Fibroblast of the conjunctiva (primary cell): ENCODE results near the gene UTP11.

ENCODE experiments used
- DNase-seq: peaks from one replicate; pipeline ENCODE4 v3.0.0-alpha.2; 2010; ENCODE audit warnings: low read depth

UTP11 gene

DNA sequence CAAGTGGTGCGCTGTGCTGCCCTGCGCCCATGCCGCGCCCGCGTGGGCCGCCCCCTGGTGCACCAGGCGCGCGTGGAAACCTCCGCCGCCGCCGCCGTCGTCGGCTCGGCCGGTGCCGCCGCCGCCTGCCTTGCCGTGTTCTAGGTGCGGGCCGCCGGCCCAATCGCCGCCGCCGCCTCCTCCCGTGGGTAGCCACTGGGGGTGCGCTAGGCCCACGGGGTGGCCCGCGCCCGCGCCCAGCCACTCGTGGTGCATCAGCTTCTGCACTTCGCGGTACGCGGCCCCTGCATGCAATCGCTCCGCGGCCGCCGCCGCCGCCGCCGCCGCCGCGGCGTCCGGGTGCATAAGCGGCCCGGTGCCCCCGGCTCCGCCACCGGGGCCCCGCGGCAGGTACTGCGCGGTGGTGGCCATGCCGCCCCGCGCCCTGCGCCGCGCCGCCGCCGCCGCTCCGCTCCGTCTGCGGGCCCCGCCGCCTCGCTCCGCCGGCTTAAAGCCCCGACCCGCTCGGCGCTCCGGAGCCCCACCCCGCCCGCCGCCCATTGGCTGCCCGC, 33.9 kb downstream of the UTP11 start, which contains the start of gene POU3F1:
POU3F1 (minus strand) TSS at position 461 of the 551 bp plus-strand sequence; CDS start at position 411, 50 bp downstream.
- no peak for DNase-seq

DNA sequence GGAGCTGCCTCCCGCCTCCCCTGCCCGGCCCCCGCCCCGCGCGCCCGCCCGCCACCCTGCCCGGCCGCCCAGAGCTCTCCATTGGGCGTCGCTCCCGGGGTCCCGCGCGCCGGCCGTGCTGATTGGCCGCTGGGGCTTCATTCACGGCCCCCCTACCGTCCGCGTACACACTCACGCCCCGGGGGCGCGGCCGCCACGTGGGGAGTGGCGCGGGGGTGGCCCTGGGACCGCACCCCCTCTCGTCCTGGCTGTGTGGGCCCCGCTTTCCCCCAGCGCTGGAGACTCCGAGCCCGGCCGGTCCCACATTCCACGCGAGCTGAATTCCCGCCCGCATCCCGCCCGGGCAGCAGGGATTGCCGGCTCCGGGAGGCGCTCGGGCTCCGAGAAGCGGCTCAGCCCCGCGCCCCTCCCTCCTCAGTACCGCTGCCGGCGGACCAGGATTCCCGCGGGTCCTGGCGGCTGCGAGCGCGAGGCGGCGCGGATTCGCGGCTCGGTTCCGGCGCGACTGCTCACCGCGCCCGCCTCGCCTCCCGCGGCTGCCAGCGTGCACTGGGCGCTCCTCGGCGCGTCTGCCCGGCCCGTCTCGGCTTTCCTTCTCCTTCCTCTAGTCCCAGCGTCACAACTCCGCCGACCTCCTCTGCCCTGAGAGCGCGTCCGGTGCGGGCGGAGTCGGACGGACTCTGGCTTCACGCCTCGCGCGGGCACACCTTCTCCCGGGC, 34.5 kb downstream of the UTP11 start:
- peak; percentile 14 for DNase-seq

DNA sequence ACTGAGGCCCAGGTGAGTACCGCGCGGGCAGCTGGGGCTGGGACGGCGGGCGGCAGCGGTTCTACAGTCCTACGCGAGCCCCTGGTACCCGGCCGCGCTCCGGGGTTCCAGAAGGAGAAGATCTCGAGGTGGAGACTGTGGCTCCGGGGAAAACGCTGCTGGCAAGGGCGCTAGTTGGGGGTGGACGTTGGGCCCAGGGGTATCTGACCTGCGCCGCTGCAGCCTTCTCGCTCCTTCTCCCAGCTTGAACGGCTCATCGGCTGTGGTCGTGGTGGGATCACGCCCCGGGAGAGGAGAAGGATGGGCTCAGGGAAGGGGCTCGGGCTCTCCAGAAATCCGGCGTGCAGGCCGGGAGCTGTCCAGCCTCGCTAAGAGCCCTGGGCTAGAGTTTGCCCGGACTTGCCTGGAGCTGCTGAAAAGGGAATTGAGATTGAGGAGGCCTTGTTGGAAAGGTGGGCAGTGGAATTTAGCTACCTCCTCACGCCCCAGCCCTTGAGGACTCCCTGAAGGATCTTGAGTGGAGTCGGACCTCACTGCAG, 35.1 kb downstream of the UTP11 start:
- DNase-seq: no peak

DNA sequence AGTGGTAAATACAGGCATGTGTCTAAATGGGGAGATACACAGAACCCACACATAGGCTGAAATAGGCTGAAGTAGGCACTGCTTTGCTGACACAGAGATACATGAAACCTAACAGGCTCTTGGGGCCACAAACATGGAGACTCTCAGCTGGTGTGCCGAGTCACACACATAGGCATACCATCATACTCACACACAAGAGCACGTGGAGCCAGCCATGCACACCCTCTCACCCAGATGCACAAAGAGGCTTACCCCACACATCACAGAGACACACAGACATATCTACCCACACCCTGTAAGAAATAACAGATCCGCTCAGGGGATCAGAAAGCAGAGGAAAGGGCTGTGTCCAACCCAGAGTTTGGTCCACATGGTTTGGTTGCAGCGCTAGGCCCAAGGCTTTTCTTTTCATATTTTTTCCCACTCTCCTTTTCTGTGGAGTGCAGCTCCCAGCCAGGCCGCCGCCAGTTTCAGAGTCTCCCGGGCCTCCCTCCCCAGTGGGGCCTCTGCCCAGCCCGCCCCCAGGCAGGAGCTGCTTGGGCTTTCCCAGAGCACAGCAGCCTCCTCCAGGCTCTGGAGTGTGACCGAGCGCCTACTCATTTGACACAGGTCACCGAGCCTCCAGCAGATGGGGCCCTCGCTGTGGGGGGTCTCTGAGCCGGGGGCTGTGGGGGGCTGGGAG, 38.0 kb downstream of the UTP11 start:
- no peak for DNase-seq

GRCh38 chr1:38051079-38051543, 38.6 kb downstream of the UTP11 start:
- no peak for DNase-seq

- DNase-seq: no peak
Measured at GRCh38 chr1:38052750-38053415, 40.3 kb downstream of the UTP11 start.

DNA sequence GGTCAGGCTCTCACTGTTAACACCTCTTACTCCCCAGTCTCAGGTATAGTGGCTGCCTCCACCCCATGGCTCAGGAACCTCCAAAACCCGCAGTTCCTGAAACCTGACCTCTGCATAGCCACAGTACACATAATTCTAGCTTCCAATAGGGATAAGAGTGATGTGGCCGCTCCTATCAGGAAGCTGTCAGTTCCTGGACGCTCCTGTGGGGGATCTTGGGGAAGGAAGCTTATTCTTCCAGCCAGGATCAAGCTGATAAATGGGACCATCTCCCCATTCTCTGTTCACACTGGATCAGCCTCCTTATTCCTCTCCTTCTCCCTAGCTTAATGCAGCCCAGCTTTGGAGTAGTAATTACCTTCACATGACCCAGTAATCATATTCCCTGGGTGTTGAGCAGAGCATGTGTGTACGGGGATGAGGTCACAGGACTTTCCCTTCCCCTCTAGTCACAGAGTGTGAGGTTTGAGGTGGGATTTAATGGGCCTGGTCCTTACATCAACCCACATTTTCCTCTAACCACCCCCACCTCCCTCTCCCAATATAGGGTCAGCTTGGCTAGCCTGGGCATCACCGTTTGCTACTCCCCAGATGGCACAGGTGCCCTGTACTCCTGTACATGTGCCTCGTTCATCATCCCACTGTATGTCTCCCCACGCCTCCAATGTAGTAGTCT, 41.0 kb downstream of the UTP11 start:
- DNase-seq: no peak

DNA sequence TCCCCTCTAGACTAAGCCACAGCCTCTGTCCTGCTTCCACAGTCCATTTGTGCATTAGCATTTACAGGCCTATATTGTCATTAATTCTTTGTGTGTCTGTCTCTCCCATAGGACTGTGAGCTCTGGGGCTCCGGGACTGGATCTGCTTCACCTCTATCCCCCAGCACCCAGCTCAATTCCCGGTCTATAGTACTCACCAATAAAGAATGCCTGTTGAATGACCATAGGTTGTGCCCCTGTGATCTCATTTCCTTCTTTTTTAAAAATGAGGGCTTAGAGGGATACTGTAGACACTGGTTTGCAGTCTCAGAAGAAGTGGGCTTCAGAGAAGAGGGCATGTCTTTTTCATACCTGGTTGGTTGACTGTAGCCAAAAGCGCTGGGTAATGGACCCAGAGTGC, 42.9 kb downstream of the UTP11 start:
- no peak for DNase-seq

GRCh38 chr1:38055965-38056364, 43.4 kb downstream of the UTP11 start:
- DNase-seq: no peak

GRCh38 chr1:38059635-38060250, 47.2 kb downstream of the UTP11 start:
- DNase-seq: no peak

DNA sequence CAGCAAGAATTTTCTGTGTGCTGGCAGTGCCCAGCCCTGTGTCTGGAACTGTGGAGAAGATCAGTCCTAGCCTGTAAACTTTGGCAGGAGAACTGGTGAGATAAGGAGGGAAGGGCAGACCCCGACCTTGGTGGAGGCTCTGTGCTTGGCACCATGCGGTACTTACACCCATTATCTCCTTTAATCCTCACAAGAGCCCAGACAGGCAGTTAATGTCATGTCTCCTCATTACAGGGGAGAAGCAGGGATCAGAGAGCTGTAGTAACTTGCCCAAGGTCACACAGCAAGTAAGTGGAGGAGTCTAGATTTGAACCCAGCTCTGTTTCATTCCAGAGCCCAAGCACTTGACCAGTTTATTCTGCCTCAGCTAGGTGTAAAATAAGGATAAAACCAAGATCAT, 48.0 kb downstream of the UTP11 start:
- DNase-seq: no peak

DNA sequence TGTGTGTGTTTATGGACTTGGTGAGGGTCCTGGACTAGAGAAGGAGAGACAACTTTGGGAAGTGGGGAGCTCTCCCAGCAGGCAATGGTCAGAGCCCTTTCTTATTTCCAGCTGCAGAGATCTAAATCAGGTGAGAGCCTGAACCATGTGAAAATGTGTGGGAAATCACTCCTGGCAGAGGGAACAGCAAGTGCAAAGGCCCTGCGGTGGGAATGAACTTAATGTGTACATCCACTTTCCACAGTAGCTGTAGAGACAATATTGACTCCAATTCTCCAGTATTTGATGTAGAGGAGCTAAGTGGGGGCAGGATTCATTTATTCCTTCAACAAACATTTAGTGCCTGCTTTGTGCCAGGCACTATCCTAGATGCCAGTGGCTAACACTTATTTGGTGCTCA, 48.8 kb downstream of the UTP11 start:
- DNase-seq: no peak

DNA sequence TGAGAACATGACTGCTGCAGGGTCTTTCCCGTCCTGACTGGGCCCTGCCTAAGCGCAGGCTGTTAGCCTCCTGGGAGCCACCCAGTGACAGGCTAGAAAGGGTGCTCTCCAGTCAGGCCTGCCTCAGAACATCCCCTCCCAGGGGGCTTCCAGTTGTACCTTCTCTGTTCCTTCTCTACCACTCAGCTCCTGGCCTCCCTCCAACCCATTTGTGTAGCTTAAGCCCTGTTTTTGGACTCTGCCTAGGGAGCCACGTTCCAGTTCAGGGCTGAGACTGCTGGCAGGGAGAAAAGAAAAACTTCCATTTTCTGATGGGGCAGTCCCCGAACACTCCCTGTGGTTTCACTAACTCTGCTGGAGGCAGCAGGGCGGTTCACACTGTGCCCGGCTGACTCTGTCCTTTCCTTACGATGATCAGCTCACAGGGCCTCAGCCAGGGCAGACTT, 49.4 kb downstream of the UTP11 start:
- DNase-seq: no peak

DNA sequence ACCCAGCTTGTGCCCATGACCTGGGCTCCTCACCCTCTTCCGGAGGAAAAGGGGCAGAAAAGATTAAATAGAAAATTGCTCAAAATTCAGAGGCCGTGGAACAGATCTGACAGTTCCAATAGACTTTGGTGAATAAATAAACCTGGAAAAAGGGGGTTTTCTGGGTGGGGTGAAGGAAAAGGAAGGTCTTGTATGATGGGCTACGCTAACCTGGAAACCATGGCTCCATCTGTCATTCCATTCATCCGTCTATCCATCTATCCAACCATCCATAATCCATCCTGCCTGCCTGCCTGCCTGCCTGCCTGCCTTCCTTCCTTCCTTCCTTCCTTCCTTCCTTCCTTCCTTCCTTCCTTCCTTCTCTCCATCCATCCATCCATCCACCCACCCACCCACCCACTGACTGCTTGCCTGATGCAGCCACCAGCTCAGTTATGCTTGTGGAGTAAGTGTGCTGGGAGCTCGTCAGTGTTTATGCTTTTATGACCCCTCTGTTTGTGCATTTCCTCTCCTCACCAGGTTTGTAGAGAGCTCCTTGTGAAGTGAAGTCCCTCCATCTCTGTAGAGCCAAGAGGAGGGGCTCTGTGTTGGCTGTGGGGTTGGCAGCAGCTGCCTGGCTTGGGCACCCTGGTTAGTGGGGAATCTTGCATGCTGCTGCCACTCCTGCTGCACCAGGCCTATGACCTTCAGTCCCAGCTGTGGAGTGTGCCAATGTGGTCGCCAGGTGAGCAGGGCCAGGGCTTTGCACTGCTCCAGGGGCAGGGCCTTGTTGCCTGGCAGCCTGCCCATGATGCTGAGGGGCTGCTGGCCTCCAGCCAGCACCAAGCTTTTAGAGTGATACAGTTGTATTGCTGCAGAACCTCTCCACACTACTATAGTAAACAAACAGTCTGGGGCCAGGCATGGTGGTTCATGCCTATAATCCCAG, 50.1 kb downstream of the UTP11 start:
- no peak for DNase-seq

GRCh38 chr1:38063616-38064015, 51.1 kb downstream of the UTP11 start:
- no peak for DNase-seq

GRCh38 chr1:38064197-38064903, 51.8 kb downstream of the UTP11 start:
- DNase-seq: peak; percentile 16

- no peak for DNase-seq
Measured at GRCh38 chr1:38068220-38068979, 55.9 kb downstream of the UTP11 start.

- no peak for DNase-seq
Measured at GRCh38 chr1:38068980-38069340, 56.4 kb downstream of the UTP11 start.
